GM23338 (cell line): ENCODE measurements around the gene PLEKHD1. TPM values are rescaled to one million over a fixed set of nuclear protein-coding genes. Genes with fewer than 3 reads are reported as not detected.

Experiments
- ETS1 ChIP-seq: IDR thresholded peaks from 2 replicates; pipeline ENCODE4 v1.6.1; 2016; ENCODE audit warnings: antibody characterized with exemption
- EZH2 ChIP-seq: fragments of 200-600 bp; sonication (generic); IDR thresholded peaks from one replicate; pipeline ENCODE4 v1.8.0; 2017; ENCODE audit warnings: antibody characterized with exemption, mild to moderate bottlenecking, low read depth; ENCODE audit not compliant: unreplicated experiment
- EZH2phosphoT487 ChIP-seq: fragments of 200-600 bp; sonication (generic); IDR thresholded peaks from one replicate; pipeline ENCODE4 v1.8.1; 2018; ENCODE audit warnings: antibody characterized with exemption; ENCODE audit not compliant: unreplicated experiment
- NANOG ChIP-seq: IDR thresholded peaks from 2 replicates; pipeline ENCODE4 v1.6.1; 2016; ENCODE audit warnings: antibody characterized with exemption, borderline replicate concordance
- POLR2AphosphoS5 ChIP-seq: IDR thresholded peaks from 2 replicates; pipeline ENCODE4 v1.6.1; 2016; ENCODE audit warnings: antibody characterized with exemption, low read depth
- STAT1 ChIP-seq: IDR thresholded peaks from one replicate; pipeline ENCODE4 v1.6.1; 2016; ENCODE audit warnings: antibody characterized with exemption; ENCODE audit not compliant: unreplicated experiment
- ZNF114 ChIP-seq: fragments of 250-450 bp; sonication (Bioruptor Pico); IDR thresholded peaks from 2 replicates; pipeline ENCODE4 v1.5.0; 2020; ENCODE audit warnings: mild to moderate bottlenecking, moderate library complexity
- ZNF331 ChIP-seq: fragments of 250-450 bp; sonication (Bioruptor Pico); IDR thresholded peaks from 2 replicates; pipeline ENCODE4 v1.5.0; 2020; ENCODE audit warnings: low read depth, mild to moderate bottlenecking, moderate library complexity
- polyA plus RNA-seq: library from polyadenylated mRNA; unstranded; fragments of >200 nt; fragmentation: Nextera tagmentation; extraction: Ambion mirVana; gene quantifications from 2 replicates; pipeline ENCODE4 v1.2.1, GENCODE V29; 2016
- total RNA-seq: library from RNA; depleted of rRNA; stranded (reverse); fragments of >200 nt; shearing (Covaris generic); gene quantifications from 2 replicates; pipeline ENCODE4 v1.2.3, GENCODE V29; 2014
- TF ChIP-seq, protein P1 (sequence below): fragments of 250-450 bp; sonication (Bioruptor Pico); IDR thresholded peaks from 2 replicates; pipeline ENCODE4 v1.5.0; 2020; ENCODE audit warnings: mild to moderate bottlenecking, moderate library complexity
- TF ChIP-seq, protein P2 (sequence below), 2 experiments: fragments of 200-600 bp in 1 of 2; sonication (generic) in 1 of 2; conservative IDR thresholded peaks; 2 replicates each; pipeline versions ENCODE4 v1.5.1 to v1.6.1; 2016 to 2017; ENCODE audit warnings: antibody characterized with exemption in 2 of 2, low read depth in 2 of 2, mild to moderate bottlenecking in 2 of 2, moderate library complexity in 1 of 2

Gene PLEKHD1
- total and polyA plus RNA-seq, 2 experiments from 2014 or later: 0.19 to 0.28 TPM

DNA sequence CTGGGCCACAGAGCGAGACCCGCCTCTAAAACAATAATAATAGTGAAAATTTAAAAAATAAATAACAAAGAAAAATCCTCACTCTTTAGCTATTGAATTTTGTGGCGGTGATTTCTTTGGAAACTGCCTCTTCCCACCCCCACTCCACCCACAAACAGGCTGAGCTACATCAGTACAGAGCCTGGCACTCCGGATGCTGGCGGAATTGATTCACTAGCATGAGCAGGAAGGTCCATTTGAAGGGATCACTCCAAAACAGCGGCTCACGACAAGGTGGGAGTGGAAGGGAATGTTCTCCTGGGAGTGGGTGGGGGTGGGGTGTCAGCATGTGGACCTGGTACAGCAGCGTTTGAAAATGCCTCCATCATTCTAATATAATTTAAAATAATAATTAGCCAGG is 64.0 kb downstream of the PLEKHD1 start (continued):
- TF ChIP-seq, protein P1, sequence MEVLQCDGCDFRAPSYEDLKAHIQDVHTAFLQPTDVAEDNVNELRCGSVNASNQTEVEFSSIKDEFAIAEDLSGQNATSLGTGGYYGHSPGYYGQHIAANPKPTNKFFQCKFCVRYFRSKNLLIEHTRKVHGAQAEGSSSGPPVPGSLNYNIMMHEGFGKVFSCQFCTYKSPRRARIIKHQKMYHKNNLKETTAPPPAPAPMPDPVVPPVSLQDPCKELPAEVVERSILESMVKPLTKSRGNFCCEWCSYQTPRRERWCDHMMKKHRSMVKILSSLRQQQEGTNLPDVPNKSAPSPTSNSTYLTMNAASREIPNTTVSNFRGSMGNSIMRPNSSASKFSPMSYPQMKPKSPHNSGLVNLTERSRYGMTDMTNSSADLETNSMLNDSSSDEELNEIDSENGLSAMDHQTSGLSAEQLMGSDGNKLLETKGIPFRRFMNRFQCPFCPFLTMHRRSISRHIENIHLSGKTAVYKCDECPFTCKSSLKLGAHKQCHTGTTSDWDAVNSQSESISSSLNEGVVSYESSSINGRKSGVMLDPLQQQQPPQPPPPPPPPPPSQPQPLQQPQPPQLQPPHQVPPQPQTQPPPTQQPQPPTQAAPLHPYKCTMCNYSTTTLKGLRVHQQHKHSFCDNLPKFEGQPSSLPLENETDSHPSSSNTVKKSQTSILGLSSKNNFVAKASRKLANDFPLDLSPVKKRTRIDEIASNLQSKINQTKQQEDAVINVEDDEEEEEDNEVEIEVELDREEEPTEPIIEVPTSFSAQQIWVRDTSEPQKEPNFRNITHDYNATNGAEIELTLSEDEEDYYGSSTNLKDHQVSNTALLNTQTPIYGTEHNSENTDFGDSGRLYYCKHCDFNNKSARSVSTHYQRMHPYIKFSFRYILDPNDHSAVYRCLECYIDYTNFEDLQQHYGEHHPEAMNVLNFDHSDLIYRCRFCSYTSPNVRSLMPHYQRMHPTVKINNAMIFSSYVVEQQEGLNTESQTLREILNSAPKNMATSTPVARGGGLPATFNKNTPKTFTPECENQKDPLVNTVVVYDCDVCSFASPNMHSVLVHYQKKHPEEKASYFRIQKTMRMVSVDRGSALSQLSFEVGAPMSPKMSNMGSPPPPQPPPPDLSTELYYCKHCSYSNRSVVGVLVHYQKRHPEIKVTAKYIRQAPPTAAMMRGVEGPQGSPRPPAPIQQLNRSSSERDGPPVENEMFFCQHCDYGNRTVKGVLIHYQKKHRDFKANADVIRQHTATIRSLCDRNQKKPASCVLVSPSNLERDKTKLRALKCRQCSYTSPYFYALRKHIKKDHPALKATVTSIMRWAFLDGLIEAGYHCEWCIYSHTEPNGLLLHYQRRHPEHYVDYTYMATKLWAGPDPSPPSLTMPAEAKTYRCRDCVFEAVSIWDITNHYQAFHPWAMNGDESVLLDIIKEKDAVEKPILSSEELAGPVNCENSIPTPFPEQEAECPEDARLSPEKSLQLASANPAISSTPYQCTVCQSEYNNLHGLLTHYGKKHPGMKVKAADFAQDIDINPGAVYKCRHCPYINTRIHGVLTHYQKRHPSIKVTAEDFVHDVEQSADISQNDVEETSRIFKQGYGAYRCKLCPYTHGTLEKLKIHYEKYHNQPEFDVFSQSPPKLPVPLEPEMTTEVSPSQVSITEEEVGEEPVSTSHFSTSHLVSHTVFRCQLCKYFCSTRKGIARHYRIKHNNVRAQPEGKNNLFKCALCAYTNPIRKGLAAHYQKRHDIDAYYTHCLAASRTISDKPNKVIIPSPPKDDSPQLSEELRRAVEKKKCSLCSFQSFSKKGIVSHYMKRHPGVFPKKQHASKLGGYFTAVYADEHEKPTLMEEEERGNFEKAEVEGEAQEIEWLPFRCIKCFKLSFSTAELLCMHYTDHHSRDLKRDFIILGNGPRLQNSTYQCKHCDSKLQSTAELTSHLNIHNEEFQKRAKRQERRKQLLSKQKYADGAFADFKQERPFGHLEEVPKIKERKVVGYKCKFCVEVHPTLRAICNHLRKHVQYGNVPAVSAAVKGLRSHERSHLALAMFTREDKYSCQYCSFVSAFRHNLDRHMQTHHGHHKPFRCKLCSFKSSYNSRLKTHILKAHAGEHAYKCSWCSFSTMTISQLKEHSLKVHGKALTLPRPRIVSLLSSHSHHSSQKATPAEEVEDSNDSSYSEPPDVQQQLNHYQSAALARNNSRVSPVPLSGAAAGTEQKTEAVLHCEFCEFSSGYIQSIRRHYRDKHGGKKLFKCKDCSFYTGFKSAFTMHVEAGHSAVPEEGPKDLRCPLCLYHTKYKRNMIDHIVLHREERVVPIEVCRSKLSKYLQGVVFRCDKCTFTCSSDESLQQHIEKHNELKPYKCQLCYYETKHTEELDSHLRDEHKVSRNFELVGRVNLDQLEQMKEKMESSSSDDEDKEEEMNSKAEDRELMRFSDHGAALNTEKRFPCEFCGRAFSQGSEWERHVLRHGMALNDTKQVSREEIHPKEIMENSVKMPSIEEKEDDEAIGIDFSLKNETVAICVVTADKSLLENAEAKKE: no peak
- TF ChIP-seq ZNF331 (CRISPR knock-in tag) (no peak), NANOG (no peak), STAT1 (no peak), EZH2 (no peak), ETS1 (no peak), EZH2phosphoT487 (no peak), POLR2AphosphoS5 (no peak), ZNF114 (no peak)
- TF ChIP-seq, protein P2, sequence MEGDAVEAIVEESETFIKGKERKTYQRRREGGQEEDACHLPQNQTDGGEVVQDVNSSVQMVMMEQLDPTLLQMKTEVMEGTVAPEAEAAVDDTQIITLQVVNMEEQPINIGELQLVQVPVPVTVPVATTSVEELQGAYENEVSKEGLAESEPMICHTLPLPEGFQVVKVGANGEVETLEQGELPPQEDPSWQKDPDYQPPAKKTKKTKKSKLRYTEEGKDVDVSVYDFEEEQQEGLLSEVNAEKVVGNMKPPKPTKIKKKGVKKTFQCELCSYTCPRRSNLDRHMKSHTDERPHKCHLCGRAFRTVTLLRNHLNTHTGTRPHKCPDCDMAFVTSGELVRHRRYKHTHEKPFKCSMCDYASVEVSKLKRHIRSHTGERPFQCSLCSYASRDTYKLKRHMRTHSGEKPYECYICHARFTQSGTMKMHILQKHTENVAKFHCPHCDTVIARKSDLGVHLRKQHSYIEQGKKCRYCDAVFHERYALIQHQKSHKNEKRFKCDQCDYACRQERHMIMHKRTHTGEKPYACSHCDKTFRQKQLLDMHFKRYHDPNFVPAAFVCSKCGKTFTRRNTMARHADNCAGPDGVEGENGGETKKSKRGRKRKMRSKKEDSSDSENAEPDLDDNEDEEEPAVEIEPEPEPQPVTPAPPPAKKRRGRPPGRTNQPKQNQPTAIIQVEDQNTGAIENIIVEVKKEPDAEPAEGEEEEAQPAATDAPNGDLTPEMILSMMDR (conservative IDR thresholded peaks at IDR 0.05; ENCODE audit: low read depth in 2 of 2): no peak
